C4-2B (cell line): ENCODE results near the gene ZNF91.

Experiments
- ZFX ChIP-seq: fragments of 450-650 bp; IDR thresholded peaks from 2 replicates; pipeline ENCODE4 v1.6.1; 2017
- TF ChIP-seq, protein P1 (sequence below): fragments of 450-650 bp; conservative IDR thresholded peaks from 2 replicates; pipeline ENCODE4 v1.5.1; 2017; ENCODE audit warnings: mild to moderate bottlenecking

- TF ChIP-seq, protein P1, sequence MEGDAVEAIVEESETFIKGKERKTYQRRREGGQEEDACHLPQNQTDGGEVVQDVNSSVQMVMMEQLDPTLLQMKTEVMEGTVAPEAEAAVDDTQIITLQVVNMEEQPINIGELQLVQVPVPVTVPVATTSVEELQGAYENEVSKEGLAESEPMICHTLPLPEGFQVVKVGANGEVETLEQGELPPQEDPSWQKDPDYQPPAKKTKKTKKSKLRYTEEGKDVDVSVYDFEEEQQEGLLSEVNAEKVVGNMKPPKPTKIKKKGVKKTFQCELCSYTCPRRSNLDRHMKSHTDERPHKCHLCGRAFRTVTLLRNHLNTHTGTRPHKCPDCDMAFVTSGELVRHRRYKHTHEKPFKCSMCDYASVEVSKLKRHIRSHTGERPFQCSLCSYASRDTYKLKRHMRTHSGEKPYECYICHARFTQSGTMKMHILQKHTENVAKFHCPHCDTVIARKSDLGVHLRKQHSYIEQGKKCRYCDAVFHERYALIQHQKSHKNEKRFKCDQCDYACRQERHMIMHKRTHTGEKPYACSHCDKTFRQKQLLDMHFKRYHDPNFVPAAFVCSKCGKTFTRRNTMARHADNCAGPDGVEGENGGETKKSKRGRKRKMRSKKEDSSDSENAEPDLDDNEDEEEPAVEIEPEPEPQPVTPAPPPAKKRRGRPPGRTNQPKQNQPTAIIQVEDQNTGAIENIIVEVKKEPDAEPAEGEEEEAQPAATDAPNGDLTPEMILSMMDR, result no peak
- no peak for TF ChIP-seq ZFX
These were observed 12.4 kb upstream of the ZNF91 start for GRCh38 chr19:23407616-23408133.
